SIG-M5 treated with dmso at 0.1 percent for 504 hours (cell line): Measurements from ENCODE around the gene EXOC4.
"Not testable (repeated sequence)": the region's sequence is repeated elsewhere in the genome, so short reads cannot be mapped to it uniquely, and the experiment has no call there.

Experiments
- DNase-seq: peaks from one replicate; lab custom pipeline; 2025; ENCODE audit not compliant: unreplicated experiment; lab: John Stamatoyannopoulos, UW

EXOC4 gene

DNA sequence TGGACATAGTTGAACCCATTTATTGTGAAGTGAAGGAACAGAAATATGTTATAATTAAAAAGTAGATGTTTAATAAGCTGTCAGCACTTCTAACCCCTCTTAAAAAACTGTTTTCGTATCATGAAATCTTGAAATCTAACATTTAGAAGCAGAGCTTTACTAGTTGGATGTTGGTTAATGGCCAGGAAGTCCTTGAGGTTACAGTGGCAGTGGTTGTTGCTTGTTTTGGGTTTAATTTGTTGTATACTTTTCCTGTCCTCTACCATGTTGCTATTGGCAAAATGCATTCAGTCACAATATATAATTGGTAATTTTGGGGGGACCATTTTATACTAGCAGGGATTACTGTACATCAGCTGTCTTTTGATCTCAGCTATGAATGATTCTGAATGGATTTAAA is 60.7 kb downstream of the EXOC4 start:
- no peak for DNase-seq

DNA sequence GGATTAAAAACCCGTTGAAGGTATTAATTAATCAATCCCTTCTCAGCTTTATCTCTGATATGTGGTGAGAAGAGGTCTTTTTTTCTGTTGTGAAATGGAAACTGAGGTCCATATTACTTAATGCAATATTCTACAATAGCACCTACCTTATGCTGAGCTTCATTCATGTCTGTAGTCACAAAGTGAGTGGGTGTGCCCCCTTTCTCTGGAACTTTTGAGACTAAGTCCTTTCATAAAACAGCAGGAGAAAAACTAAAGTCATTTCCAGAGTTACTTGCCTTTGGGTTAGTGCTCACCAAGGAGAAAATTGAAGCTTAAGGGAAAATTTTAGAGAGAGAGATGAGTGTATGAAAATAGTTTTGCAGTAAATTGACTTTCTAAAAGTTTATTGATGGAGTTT is 61.2 kb downstream of the EXOC4 start:
- DNase-seq, result no peak

DNA sequence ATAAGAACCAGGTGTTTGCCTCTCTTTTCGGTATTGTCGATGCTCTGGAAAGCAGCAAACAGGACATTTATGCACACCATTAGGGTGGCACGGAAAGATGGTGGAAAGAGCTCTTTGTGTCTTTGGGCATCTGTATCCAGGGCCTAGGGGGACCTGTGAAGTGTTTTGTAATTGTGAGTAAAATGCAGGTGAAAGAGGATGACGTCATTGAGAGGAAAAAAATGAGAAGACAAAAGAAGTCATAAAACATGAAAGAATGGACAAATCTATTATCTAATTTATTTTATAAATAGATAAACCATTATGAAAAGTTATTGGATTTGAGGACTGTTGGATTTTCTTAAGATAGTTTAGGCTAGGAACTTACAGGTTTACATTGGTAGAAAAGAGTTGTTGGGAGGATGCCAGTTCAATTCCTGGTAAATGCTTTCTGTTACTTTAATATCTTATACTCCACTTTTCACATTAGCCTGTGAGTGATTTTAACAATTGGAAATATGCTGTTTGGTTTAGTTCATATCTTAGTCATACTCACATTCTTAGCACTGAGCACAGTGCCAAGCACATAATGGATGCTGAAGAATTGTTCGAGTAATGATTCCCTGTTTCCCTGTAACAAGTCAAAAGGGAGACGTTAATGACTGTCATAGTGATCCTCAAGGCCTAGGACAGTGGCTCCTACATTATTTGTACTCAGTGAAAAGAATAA is 62.6 kb downstream of the EXOC4 start:
- no peak for DNase-seq

GRCh38 chr7:133319842-133320241 is 67.0 kb downstream of the EXOC4 start:
- DNase-seq, result no peak

DNA sequence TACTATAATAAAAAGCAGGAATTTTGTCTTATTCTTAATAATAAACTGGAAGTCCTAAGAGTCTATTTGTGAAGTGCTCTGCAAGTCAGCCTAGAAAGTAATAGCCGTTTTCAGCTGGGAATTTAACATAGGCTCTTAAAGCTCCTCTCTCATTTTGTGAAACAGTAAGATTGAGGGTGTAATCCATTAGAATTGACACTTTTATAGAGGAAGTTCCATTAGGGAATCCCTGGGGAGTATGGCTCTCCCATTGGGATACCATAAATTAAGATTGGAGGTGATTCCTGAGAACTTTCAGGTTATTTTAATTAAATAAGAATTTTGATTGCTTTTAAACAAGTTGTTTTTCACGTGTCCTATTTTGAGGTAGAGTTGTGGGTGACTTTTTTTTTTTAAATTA is 68.0 kb downstream of the EXOC4 start:
- no peak for DNase-seq

DNA sequence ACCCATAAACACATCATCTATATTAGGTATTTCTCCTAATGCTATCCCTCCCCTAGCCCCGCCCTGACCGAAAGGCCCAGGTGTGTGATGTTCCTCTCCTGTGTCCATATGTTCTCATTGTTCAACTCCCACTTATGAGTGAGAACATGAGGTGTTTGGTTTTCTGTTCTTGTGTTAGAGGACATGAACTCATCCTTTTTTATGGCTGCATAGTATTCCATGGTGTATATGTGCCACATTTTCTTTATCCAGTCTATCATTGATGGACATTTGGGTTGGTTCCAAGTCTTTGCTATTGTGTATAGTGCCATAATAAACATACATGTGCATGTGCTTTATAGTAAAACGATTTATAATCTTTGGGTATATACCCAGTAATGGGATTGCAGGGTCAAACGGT is 68.5 kb downstream of the EXOC4 start:
- not testable (repeated sequence) for DNase-seq

GRCh38 chr7:133326745-133327144 is 73.9 kb downstream of the EXOC4 start:
- DNase-seq, result not testable (repeated sequence)

DNA sequence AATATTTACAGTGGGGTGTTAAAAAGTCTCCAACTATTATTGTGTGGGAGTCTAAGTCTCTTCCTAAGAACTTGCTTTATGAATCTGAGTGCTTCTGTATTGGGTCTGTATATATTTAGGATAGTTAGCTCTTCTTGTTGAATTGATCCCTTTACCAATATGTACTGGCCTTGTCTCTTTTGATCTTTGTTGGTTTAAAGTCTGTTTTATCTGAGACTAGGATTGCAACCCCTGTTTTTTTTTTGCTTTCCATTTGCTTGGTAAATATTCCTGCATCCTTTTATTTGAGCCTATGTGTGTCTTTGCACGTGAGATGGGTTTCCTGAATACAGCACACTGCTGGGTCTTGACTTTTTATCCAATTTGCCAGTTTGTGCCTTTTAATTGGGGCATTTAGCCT is 75.1 kb downstream of the EXOC4 start:
- DNase-seq, result not testable (repeated sequence)

DNA sequence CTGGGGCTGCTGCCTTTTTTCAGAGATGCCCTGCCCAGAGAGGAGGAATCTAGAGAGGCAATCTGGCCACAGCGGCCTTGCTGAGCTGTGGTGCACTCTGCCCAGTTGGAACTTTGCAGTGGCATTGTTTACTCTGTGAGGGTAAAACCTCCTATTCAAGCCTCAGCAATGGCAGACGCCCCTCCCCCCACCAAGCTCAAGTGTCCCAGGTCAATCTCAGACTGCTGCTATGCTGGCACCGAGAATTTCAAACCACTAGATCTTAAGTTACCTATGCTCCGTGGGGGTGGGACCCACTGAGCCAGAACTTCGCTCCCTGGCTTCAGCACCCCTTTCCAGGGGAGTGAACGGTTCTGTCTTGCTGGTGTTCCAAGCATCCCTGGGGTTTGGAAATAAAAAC is 77.2 kb downstream of the EXOC4 start:
- no peak for DNase-seq

DNA sequence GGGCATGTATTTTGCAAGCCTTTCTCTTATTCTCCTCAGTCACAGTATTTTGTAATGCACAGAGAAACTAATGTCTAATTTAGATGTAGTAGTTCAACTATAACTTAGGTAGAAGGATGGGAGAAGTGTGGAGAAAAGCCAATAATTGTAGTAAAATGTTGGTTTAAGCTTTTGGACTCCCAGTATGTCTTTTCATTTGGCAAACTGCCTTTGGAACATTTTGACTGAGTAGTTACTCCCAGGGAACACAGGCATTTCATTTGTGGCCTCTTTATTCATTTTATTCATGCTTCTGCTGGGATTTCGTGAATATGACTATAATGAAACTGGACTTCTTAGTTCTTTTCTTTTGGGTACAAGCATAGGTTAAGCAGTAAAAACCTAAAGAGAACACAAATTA is 79.0 kb downstream of the EXOC4 start:
- no peak for DNase-seq

- DNase-seq, result no peak
These were observed 86.9 kb downstream of the EXOC4 start for GRCh38 chr7:133339772-133340171.

DNA sequence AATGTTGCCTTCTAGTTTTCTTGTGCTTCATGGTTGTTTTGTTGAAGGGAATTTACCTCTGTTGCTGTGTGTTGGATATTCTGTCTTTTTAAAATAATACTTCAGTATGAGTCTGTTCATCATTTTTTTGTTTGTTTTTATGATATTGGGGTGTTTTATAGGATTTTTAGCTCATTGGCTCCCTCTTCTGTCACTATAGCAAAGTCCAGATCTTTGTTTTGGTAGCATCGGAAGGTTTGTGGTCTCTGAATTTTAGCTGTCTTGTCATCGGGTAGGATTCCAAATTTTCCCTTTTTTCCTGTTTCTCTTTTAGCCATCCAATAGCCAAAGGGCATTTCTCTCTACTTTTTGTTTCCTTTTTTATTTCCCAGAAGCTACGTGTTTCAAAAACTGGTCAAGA is 91.4 kb downstream of the EXOC4 start:
- no peak for DNase-seq

DNA sequence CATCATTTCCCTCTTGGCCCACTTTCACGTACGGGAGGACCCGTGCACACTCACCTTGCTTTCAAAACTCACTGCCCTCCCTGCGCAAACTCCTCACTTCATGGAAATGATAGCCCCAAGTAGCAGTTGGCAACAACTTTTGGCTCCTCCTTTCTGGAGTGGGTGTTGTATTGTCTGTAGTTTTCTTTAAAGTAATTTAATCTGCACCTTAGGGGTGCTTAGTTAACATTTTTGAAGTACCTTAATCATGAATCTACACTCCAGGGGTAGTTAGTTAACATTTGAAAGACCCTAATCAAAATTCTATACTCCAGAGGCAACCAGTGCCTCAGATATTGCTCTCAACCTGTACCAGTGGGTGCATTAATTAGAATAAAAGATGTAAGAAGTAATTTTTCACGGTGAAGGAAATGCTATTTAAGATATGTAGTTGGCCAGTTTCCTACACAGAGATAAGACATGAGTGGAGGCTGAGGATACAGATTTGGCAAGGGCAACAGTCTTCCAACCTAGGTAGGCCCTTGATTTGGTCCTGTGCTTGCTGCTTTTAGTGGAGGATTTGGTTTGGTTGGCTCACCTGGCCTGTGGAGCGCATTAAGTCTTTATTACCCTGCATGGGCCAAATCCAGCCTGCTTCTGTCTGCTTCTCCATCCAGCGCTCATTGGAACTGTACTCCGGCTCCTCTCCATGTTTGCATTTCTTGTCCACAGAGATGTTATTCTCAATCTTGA is 93.0 kb downstream of the EXOC4 start:
- no peak for DNase-seq

- no peak for DNase-seq
These were observed 95.4 kb downstream of the EXOC4 start for GRCh38 chr7:133348250-133348649.

DNA sequence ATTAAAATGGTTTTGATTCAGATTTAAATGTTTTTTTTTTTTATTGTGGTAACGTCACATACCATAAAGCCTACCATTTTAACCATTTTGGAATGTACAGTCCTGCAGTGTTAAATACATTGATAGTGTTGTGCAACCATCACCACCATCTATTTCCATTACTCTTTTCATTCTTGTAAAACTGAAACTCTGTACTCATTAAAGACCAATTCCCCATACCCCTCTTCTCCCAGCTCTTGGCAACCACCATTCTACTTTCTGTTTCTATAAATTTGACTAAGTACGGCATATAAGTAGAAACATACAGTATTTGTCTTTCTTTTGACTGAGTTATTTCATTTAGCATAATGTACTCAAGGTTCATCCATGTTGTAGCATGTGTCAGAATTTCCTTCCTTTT is 96.2 kb downstream of the EXOC4 start:
- DNase-seq, result no peak

- no peak for DNase-seq
These were observed 99.6 kb downstream of the EXOC4 start for GRCh38 chr7:133352430-133352829.

GRCh38 chr7:133353775-133354174 is 100.9 kb downstream of the EXOC4 start:
- DNase-seq, result no peak

- no peak for DNase-seq
These were observed 101.9 kb downstream of the EXOC4 start for GRCh38 chr7:133354546-133355324.

- DNase-seq, result no peak
These were observed 102.4 kb downstream of the EXOC4 start for GRCh38 chr7:133355325-133355708.

DNA sequence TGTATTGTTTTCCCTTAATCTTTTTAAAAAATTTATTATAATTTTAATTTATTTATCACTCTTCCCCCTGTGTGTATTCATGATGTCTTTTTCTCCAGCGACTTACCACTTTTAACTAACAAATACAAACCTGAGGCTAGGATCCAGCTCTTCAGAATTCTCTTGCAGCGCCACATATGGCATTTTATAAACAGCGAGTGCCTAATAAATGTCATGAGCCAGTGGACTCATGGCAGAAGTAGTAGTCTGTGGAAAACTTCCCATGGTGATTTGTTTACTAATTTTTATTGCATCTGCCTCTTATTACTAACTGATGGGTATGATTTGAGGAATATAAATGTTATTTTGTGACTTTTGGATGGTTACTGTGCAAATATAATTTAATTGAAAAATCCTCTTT is 102.9 kb downstream of the EXOC4 start:
- DNase-seq, result no peak

DNA sequence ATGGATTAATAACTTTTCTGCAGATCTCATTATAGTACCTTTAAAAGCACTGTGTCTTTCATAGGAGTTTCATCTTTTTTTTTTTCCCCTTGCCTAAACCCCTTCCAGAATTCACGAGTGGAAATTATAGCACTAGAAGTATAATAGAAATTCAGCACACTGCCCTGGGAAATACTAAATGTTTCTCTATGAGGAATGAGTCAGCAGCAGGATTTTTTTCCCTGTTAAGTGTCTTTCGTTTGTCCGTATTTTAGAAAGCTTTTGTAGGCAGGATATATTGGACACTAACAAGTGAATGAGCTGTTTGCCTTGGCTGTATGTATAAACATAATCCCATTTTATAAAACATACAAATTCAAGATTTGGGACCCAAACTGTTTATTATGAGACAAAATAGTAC is 105.8 kb downstream of the EXOC4 start:
- DNase-seq, result no peak

DNA sequence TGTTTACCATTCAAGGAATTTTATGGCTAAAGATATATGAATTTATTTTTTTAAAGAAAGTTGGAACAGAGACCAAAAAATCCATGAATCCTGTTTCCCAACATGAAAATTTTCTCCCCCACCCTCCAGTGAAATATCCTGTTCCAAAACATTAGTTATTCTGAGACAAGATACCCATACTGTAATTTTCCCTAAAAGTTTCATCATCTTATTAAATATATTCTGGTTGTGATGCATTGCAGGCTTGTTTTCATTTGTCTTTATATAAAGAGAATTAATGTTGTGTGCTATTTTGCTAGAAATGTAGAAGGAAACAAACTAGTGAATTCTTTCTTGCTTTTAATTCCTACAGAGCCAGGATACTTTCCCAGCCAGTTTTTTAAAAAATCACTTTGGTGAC is 106.6 kb downstream of the EXOC4 start:
- no peak for DNase-seq
